WTC11 (cell line): ENCODE data around the gene CLDN6. TPM values are rescaled to one million over a fixed set of nuclear protein-coding genes. Genes with fewer than 3 reads are reported as not detected.

Experiments used
- CDX4 ChIP-seq: fragments of 250-450 bp; sonication (Bioruptor Pico); IDR thresholded peaks from 2 replicates; pipeline ENCODE4 v1.9.0; 2021; ENCODE audit warnings: moderate library complexity, mild to moderate bottlenecking, inconsistent platforms, borderline replicate concordance
- E2F4 ChIP-seq: sonication (generic); formaldehyde crosslinking; IDR thresholded peaks from 2 replicates; pipeline ENCODE4 v1.8.1; 2022; ENCODE audit warnings: low read depth, mild to moderate bottlenecking, moderate library complexity, missing genetic modification reagents, borderline replicate concordance
- E2F5 ChIP-seq: sonication (generic); formaldehyde crosslinking; IDR thresholded peaks from 2 replicates; pipeline ENCODE4 v1.8.1; 2022; ENCODE audit warnings: mild to moderate bottlenecking, moderate library complexity, missing genetic modification reagents
- ELF4 ChIP-seq: sonication (generic); formaldehyde crosslinking; IDR thresholded peaks from 2 replicates; pipeline ENCODE4 v1.8.1; 2022; ENCODE audit warnings: low read depth, mild to moderate bottlenecking, moderate library complexity, missing genetic modification reagents
- EMX1 ChIP-seq: fragments of 250-450 bp; sonication (Bioruptor Pico); IDR thresholded peaks from 2 replicates; pipeline ENCODE4 v1.8.0; 2021; ENCODE audit warnings: mild to moderate bottlenecking
- ERG ChIP-seq: fragments of 250-450 bp; sonication (Bioruptor Pico); IDR thresholded peaks from 2 replicates; pipeline ENCODE4 v1.8.0; 2021; ENCODE audit warnings: mild to moderate bottlenecking
- ESRRA ChIP-seq: sonication (generic); formaldehyde crosslinking; IDR thresholded peaks from 2 replicates; pipeline ENCODE4 v1.8.1; 2022; ENCODE audit warnings: mild to moderate bottlenecking, missing genetic modification reagents, borderline replicate concordance
- FOXK1 ChIP-seq: sonication (generic); formaldehyde crosslinking; IDR thresholded peaks from 2 replicates; pipeline ENCODE4 v1.8.0; 2022; ENCODE audit warnings: mild to moderate bottlenecking, moderate library complexity, missing genetic modification reagents
- HMGA2 ChIP-seq: fragments of 250-450 bp; sonication (Bioruptor Pico); IDR thresholded peaks from 2 replicates; pipeline ENCODE4 v1.4.0; 2021; ENCODE audit warnings: mild to moderate bottlenecking, moderate library complexity
- IRF1 ChIP-seq: sonication (generic); formaldehyde crosslinking; IDR thresholded peaks from 2 replicates; pipeline ENCODE4 v1.8.0; 2023; ENCODE audit warnings: missing genetic modification reagents
- IRF2 ChIP-seq: sonication (generic); formaldehyde crosslinking; IDR thresholded peaks from 2 replicates; pipeline ENCODE4 v1.8.0; 2022; ENCODE audit warnings: low read depth, missing genetic modification reagents, borderline replicate concordance
- MAX ChIP-seq: sonication (generic); formaldehyde crosslinking; IDR thresholded peaks from 2 replicates; pipeline ENCODE4 v1.8.0; 2022; ENCODE audit warnings: mild to moderate bottlenecking, missing genetic modification reagents
- NFE2L1 ChIP-seq: sonication (generic); formaldehyde crosslinking; IDR thresholded peaks from 2 replicates; pipeline ENCODE4 v1.8.1; 2023; ENCODE audit warnings: missing genetic modification reagents
- PRDM15 ChIP-seq: sonication (generic); formaldehyde crosslinking; IDR thresholded peaks from 2 replicates; pipeline ENCODE4 v1.8.0; 2022; ENCODE audit warnings: missing genetic modification reagents
- PREB ChIP-seq: sonication (generic); formaldehyde crosslinking; IDR thresholded peaks from 2 replicates; pipeline ENCODE4 v1.8.1; 2022; ENCODE audit warnings: mild to moderate bottlenecking, missing genetic modification reagents, moderate library complexity, borderline replicate concordance
- PRRX2 ChIP-seq: fragments of 250-450 bp; sonication (Bioruptor Pico); IDR thresholded peaks from 2 replicates; pipeline ENCODE4 v1.8.0; 2021; ENCODE audit warnings: mild to moderate bottlenecking
- RELA ChIP-seq: sonication (generic); formaldehyde crosslinking; IDR thresholded peaks from 2 replicates; pipeline ENCODE4 v1.8.1; 2022; ENCODE audit warnings: missing genetic modification reagents, mild to moderate bottlenecking, borderline replicate concordance
- SMAD3 ChIP-seq: sonication (generic); formaldehyde crosslinking; IDR thresholded peaks from 2 replicates; pipeline ENCODE4 v1.8.0; 2022; ENCODE audit warnings: missing genetic modification reagents, mild to moderate bottlenecking, borderline replicate concordance
- ZNF232 ChIP-seq: sonication (generic); formaldehyde crosslinking; IDR thresholded peaks from 2 replicates; pipeline ENCODE4 v1.8.0; 2022; ENCODE audit warnings: mild to moderate bottlenecking, missing genetic modification reagents
- ZNF317 ChIP-seq: sonication (generic); formaldehyde crosslinking; IDR thresholded peaks from 2 replicates; pipeline ENCODE4 v1.8.1; 2023; ENCODE audit warnings: low read depth, mild to moderate bottlenecking, moderate library complexity, missing genetic modification reagents, borderline replicate concordance
- ZNF396 ChIP-seq: fragments of 250-450 bp; sonication (Bioruptor Pico); IDR thresholded peaks from 2 replicates; pipeline ENCODE4 v1.8.0; 2021; ENCODE audit warnings: mild to moderate bottlenecking, moderate library complexity, borderline replicate concordance
- ZNF416 ChIP-seq: fragments of 250-450 bp; sonication (Bioruptor Pico); IDR thresholded peaks from 2 replicates; pipeline ENCODE4 v1.9.0; 2021; ENCODE audit warnings: mild to moderate bottlenecking, inconsistent platforms
- ZNF423 ChIP-seq: fragments of 250-450 bp; sonication (Bioruptor Pico); IDR thresholded peaks from 2 replicates; pipeline ENCODE4 v2.1.2; 2022; ENCODE audit warnings: mild to moderate bottlenecking, moderate library complexity
- ZNF532 ChIP-seq: fragments of 250-450 bp; sonication (Bioruptor Pico); IDR thresholded peaks from 2 replicates; pipeline ENCODE4 v1.9.0; 2021; ENCODE audit warnings: mild to moderate bottlenecking, borderline replicate concordance
- total RNA-seq: library from RNA; stranded (reverse); gene quantifications from 3 replicates; pipeline ENCODE4 v1.2.3, GENCODE V29; 2021

The CLDN6 gene
- total RNA-seq, 1 experiment from 2014 or later = 746 TPM

- TF ChIP-seq ERG (CRISPR knock-in tag) = no peak
- no peak for TF ChIP-seq ZNF396 (CRISPR knock-in tag)
- no peak for TF ChIP-seq ZNF532 (CRISPR knock-in tag)
- no peak for TF ChIP-seq PREB (CRISPR knock-in tag)
- no peak for TF ChIP-seq ESRRA (CRISPR knock-in tag)
- TF ChIP-seq MAX = peak; percentile 38; the same call in 1 of the 2 replicates
- 0 out of 2 replicates have a peak, but pooled peaks have one; percentile 12 for TF ChIP-seq FOXK1 (CRISPR knock-in tag)
- no peak for TF ChIP-seq ELF4 (CRISPR knock-in tag)
- 0 out of 2 replicates have a peak, but pooled peaks have one; percentile 32 for TF ChIP-seq SMAD3 (CRISPR knock-in tag)
- TF ChIP-seq NFE2L1 = no peak
- TF ChIP-seq ZNF416 (CRISPR knock-in tag) = no peak
- no peak for TF ChIP-seq RELA
- no peak; the same call in 1 of the 2 replicates for TF ChIP-seq E2F4 (CRISPR knock-in tag)
- no peak for TF ChIP-seq EMX1
- no peak for TF ChIP-seq ZNF317 (CRISPR knock-in tag)
- no peak for TF ChIP-seq ZNF423
- no peak for TF ChIP-seq ZNF232
- no peak for TF ChIP-seq PRRX2
- no peak for TF ChIP-seq IRF2 (CRISPR knock-in tag)
- no peak for TF ChIP-seq E2F5 (CRISPR knock-in tag)
- TF ChIP-seq HMGA2 (CRISPR knock-in tag) = 0 out of 2 replicates have a peak, but pooled peaks have one; percentile 16
- no peak for TF ChIP-seq IRF1
- peak; percentile 88 for TF ChIP-seq PRDM15 (CRISPR knock-in tag)
- TF ChIP-seq CDX4 (CRISPR knock-in tag) = no peak
Measured at GRCh38 chr16:3020604-3021448, 2.8 kb upstream of the CLDN6 start (continued).
